CD4-positive, alpha-beta T cell treated with Interleukin-10 for 1 hour (primary cell): Measurements from ENCODE around the gene C13orf42.

Experiments used
- DNase-seq: peaks from one replicate; pipeline ENCODE4 v3.0.0-alpha.2; 2020

C13orf42 gene

GRCh38 chr13:51064753-51065152 lies 46.3 kb downstream of the C13orf42 start:
- no peak for DNase-seq

DNA sequence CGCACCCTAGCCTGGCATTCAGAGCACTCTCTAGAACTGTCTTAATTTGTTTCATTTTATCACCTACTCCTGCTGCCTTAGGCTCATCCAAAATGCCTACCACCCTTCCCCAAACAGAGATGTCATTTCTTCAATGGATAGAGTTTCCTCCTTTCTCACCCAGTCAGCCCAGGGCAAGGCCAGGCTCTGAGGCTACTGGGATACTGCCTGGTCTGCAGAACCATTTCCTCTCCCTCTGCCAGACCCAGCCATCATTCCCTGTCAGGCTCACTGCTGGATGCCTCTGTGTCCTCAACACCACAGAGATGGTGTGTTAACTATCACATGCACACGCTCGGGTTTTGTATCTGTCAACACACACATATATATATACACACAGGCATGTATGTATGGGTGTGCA lies 47.2 kb downstream of the C13orf42 start:
- no peak for DNase-seq

DNA sequence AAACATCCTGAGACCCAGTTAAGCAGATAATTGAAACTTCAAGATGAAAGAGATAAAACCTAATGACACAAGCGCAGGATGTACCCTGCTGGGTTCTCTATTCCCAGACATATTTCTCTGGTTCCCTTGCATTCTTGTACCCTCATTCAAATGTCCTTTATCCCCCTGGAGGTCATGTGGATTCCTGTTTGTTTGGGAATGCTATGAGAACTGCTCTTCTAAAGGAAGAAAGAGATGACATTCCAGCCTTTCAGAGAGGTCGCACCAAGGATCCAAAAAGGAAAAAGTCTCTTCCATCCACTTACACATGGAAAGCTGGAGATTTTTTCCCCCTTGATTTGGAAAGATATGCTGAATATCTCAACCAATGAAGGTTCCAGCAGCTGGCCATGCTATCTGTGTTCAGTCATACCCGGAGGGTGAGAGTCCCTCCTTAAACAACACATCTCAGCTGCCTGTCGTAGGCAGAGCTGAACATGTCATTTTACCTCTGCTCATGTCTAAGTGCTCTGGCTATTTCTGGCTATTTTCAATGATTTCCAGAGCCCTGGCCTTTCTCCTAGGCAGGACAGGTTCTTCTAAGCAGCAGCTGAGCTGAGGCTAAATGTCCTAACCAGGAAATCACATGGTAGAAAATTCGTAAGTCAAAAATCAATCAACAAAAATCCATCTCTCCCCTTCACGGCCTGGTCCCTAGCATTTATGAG lies 52.5 kb downstream of the C13orf42 start:
- no peak for DNase-seq

DNA sequence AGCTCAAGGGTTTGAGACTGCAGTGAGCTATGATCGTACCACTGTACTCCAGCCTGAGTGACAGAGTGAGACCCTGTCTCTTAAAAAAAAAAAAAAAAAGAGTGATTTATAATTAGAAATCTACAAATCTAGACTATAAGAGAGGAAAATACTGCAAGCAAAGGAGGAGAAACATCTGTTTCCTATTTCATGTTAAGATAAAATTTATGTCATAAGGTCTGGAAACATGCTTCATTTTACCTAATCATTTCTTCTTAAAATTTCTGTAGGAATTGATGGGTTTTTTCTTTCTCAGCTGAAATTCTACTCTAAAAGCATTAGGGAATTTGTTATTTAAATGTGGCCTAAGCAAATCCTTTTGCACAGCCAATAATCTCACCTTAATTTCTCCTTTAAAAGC lies 53.2 kb downstream of the C13orf42 start:
- DNase-seq, result no peak

GRCh38 chr13:51057001-51057400 lies 54.1 kb downstream of the C13orf42 start:
- no peak for DNase-seq

- no peak for DNase-seq
These were observed 58.5 kb downstream of the C13orf42 start for GRCh38 chr13:51052581-51052980.

DNA sequence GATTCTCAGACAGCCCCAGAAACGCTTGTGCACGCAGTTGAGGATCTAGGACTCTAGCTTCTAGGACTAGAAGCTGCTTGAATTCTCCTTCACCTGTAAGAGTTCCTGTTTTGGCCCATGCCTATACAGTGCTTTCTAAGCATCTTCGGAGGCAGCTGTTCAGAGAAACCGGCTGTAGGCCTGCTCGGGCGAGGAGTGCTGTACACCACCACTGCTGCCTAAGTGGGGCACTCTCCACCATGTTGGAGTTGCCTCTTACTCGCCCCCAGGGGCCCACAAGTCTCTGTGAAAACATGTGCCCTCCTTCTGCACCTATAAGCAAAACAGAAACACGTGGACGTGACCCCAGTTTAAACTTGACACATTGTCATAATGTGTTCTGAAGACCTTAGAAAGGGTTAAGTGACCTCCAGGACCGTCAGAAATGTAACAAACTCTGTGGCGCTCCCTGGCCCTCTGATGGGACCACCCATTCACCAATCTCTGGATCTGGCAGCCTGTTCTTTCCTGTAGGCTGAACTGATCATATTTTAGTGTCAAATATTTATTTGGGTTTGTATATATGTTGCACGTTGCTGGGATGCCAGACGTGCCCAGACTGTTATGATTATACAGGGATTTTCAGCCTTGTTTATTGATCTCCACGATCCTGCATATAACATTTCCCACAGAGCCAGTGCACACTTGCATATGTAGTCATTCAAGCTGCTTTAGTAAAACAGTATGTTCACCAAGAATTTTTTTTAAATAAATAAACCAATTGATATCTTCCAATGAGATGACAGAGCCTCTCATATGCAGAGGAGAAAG lies 60.8 kb downstream of the C13orf42 start:
- DNase-seq, result no peak

GRCh38 chr13:51048616-51049015 lies 62.5 kb downstream of the C13orf42 start:
- DNase-seq, result no peak

- no peak for DNase-seq
These were observed 63.0 kb downstream of the C13orf42 start for GRCh38 chr13:51048166-51048461.

- no peak for DNase-seq
These were observed 63.5 kb downstream of the C13orf42 start for GRCh38 chr13:51047434-51048165.

GRCh38 chr13:51045451-51045850 lies 65.6 kb downstream of the C13orf42 start:
- DNase-seq, result no peak

GRCh38 chr13:51044023-51044665 lies 66.9 kb downstream of the C13orf42 start:
- no peak for DNase-seq

DNA sequence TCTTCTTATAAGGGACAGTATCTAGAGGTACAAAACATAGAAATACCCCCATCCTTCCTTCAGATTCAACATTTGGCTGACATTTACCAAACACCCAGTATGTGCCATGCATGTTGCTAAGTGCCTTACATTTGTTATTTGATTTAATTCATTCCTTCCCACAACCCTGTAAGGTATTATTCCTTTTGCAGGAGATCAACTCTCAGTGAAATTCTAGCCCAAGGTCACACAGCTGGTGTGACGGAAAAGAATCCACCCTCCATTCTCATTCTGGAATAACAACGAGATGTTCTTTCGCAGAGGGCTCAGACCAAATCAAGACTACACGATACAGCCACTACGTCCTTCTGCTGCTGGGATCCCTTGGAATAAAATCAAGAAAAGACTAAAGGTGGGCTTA lies 67.8 kb downstream of the C13orf42 start:
- DNase-seq, result no peak

GRCh38 chr13:51041710-51042109 lies 69.4 kb downstream of the C13orf42 start:
- no peak for DNase-seq

DNA sequence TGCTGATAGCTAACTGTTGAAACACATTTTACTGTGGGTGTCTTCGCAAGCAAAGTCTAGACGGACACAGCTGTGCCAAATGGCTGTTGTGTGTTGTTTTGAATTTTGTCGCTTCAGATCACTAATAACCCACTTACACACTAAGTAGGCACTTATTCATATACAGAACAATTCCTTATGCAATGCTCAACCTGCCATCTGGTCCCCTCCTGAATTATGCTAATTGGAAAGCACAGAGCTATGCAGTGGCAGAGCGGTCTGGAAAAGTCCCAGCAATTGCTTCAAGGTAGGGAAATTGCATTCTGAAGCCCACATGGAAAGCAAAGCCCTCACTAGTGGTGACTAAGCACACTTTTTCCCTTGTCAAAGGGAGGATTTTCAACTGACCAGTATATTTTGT lies 69.9 kb downstream of the C13orf42 start:
- DNase-seq, result no peak

GRCh38 chr13:51040431-51040830 lies 70.6 kb downstream of the C13orf42 start:
- no peak for DNase-seq

DNA sequence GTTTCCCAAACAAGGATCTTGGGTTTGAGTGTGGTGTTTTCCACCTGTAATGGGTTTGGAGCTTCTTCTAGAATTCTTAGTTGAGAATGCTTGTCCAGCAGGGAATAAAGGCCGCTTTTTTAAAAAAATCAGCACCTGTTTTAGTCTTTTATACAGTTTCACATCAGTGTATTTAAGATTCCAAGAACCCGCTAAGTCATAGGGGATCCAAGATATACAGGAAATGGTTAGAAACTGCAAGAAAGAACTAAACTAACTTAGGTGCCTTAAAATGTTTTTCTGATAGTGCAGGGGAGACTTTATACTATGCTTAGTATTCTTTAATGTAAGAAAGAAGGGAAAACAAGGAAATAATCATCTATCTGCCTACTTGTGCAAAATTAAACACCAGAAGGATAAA lies 74.7 kb downstream of the C13orf42 start:
- no peak for DNase-seq

DNA sequence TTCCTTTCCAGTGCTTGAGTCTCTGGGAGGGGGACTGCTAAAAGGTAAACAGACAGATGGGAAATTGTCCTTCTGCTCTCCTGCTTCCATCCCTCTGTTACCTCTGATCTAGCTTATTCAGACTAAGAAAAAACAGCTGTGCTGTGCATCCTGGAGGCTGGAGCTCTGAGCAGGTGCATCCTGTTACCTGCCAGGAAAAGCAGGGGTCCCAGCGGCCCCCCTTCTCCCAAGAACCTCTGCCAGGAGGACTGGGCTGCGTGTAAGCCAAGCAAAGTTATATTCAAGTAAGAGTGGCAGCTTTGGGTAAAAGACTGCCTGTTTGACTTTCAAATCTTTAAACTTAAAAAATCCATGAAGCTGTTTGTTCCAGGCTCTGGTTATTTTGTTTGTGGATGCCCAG lies 75.1 kb downstream of the C13orf42 start:
- no peak for DNase-seq

- no peak for DNase-seq
These were observed 75.6 kb downstream of the C13orf42 start for GRCh38 chr13:51035469-51035868.

DNA sequence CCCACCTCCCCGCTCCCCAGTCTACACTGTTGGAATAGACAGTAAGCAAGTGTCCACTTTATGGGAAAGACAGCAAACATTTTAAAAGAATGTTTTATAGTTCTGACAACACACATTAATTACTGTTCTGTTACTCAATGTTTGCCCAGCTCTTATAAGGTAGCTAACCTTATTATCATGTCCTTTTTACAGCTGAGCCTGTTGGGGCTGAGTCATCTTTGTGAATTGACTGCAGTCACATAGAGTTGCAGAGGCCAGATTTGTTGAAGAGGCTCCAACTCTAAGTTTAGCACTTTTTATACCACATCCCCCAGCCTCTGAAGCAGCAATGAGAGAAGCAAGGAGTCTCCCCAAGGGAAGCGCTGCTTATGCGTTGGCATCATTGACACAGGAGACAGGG lies 76.2 kb downstream of the C13orf42 start:
- no peak for DNase-seq

GRCh38 chr13:51033421-51034185 lies 77.5 kb downstream of the C13orf42 start:
- DNase-seq, result no peak

GRCh38 chr13:51032831-51033230 lies 78.2 kb downstream of the C13orf42 start:
- no peak for DNase-seq
